NCI-H345 treated with DMSO at 0.1 percent for 48 hours (cell line): Measurements from ENCODE around the gene RHBDD3.
"Not testable (repeated sequence)": the region's sequence is repeated elsewhere in the genome, so short reads cannot be mapped to it uniquely, and the experiment has no call there.

ENCODE experiments used
- DNase-seq: peaks from one replicate; lab custom pipeline; 2025; ENCODE audit not compliant: unreplicated experiment; lab: John Stamatoyannopoulos, UW

Gene RHBDD3

GRCh38 chr22:29219409-29219782, 48.4 kb downstream of the RHBDD3 start:
- DNase-seq, result not testable (repeated sequence)

DNA sequence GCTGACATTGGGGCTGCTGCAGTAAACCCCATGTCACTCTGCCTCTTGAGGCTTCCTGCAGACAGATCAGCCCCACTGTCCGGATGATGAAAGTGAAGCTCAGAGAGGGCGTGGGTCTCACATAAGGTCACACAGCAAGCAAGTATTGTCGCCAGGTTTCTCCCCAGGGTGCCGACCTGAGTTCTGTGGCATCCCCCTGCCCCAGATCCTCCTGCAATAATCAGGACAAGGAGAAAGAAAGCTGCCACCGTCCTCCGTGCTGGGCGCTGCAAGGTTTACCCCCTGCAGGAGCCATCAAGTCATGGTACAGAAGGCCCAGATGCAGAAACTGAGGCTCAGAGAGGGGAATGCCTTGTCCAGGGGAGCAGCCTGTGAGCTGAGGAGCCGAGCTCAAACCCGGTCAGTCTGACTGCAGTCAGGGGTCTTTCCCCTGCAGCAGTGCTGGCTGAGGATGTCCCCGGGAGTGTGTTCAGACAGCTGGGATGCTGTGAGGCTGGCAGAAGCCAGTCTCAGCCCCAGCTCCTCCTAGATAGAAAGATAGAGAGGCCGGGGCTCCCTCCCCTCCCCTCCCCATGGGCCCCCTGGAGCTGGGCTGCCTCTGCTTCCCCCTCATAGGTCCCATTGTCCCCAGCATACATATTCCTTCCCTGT, 48.9 kb downstream of the RHBDD3 start:
- DNase-seq, result no peak

DNA sequence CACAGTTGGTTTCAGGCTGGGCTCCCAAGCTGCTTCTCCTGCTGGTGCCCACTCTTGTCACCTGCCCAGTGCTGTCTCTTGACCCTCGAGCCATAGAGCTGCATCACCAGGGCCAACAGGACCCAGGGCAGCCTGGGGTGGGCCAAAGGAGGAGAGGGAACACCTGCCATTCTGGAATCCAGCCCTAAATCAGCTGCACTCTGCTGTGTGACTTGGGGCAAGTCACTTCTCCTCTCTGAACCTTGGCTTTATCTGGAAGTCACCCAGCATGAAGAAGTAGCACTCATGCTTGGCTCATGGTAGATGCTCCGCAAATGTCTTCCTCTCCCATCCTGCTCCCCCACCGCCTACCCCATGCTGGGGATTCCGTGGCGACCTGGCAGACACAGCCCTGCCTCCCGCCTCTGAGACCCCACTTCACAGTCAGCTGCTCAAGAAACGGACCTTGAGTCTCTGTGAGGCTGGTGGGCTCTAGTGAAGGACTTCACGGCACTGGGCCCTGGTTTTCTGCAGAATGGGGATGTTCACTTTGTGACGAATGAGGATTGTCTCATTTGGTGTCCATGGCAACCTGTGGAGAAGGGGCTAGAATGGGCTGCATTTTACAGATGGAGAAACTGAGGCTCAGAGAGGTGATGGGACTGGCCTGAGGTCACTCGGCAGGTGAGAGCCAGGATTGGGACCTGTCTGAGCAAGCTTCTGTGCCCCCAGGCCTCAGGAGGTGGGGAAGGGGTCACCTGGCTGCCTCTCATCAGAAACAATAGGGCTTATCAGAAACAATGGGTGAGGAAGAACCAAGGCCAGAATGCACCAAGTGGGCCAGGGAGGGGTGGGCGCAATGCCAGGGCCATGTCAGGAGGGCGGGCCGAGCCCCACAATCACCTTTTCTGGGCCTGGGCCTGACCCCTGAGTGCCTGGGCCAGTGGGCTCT, 49.7 kb downstream of the RHBDD3 start:
- DNase-seq, result no peak

- DNase-seq, result no peak
Measured at GRCh38 chr22:29216873-29217666, 50.7 kb downstream of the RHBDD3 start.

DNA sequence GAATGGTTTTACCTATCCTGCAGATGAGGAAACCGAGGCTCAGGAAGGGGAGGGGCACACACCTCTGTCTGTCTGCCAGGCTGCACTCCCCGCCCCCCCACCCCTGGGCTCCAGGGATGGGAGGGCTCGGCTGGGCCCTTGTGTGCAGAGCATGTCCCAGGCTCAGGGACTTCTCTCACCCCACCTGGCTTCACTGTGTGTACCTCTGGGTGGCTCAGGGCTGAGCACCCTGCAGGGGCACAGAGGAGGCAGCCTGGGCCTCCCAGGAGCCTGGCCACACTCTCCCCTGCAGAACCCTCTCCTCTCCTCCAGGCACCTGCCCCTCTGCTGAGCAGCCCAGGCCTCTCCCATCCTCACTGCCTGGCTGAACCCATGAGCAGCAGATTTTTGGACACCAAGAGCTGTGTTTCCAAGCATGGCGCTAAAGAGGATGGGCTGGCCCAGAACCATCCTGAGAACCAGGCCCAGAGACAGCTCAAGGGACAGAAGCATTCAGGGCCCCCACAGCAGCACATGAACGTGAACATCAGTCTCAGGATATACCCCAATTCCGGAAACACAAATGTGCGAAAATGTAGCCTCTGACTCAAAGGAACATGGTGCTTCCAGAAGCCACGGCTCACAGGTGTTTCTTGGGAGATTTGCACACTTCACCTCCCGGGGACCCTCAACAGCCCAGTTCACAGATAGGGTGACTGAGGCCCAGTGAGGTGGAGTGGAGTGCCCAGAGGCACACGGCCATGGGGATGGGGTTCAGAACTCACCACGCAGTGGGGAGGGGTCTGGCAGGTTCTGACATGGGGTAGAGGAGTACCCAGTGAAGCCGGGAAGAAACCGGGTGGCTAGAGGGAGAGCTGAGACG, 51.5 kb downstream of the RHBDD3 start:
- no peak for DNase-seq

DNA sequence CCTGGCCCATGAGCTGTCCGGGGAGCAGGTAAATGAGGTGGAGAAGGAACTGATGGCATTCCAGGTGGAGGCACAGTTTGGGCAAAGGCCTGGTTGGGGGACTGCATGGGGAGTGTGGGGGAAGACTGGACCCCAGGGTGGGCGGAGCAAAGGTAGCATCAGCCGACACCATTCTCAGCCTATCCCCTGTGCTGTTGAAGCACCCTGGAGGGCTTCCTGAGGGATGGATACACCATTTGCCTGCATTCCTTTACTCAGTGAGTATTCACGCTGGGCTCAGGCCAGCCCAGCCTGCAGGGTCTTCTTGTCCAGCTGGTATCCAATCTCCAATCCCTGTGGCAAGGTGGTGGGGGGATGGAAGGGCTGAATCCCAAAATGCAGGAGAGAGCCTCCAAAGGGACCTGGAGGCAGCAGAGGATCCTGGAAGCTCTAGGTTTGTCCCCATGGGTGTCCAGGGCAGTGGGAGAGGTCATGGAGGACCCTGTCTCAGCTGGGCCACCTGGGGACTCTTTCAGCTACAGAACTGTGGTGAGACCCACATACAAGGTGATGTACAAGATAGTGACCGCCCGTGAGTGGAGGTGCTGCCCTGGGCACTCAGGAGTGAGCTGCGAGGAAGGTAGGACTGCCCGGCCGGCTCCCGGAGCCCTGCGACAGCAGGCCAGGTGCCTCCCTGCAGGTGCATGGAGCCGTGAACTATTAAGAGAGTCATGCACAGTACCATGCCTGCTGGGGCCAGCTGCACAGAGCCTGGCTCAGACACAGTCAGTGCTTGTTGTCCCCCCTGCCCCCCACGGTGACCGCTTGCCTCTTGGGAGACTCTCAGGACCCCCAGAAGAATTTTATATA, 52.5 kb downstream of the RHBDD3 start:
- no peak for DNase-seq

DNA sequence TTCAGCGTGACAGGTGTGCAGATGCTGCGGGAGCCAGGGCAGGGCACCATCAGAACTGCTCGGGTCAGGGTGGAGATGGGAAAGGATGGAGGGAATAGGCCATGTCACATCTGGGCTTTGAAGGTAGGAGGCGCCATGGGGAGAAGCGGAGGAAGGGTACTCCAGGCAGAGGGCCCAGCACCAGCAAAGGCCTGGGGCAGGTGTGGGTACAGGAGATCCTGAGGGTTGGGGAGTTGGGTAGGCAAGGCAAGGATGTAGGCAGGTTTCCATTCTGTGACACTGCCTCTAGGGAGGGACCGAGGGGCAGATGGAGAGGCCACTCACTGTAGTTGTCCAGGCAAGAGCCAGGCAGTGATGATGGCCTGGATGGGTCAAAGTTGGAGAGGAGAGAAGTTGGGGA, 53.5 kb downstream of the RHBDD3 start:
- DNase-seq, result no peak

DNA sequence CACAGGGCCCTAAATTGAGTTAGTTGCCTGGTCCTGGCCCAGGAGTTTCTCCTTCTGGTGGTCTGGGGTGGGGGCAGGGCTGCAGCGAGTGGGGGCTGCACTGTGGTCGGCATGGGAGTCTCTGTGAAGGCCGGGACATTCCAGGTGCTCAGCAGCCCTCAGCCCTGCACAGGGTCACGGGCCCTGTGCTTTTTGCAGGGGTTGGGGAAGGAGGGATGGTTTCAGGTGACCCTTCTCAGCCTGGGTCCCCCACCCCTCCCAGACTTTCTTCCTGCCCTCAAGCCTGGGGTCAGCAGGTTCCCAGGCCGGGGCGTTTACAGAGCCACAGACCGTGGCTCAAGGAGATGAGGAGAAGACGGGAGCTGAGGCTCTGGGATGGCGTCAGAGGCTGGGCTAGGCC, 54.3 kb downstream of the RHBDD3 start:
- no peak for DNase-seq

DNA sequence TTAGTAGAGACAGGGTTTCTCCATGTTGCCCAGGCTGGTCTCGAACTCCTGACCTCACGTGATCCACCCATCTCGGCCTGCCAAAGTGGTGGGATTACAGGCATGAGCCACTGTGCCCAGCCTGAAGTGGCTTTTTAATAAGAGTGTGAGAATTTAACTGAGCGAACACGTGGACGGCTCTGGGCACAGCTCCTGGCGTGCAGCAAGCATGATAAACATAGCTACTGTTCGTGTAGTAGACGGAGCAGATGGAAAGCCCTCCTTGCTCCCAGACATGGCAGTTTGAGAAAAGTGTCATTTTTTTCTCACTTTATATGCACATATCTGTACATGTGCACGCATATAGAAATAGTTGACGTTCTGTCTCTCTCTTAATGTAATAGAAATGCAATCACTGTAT, 55.0 kb downstream of the RHBDD3 start:
- no peak for DNase-seq

GRCh38 chr22:29211466-29211865, 56.3 kb downstream of the RHBDD3 start:
- DNase-seq, result no peak

DNA sequence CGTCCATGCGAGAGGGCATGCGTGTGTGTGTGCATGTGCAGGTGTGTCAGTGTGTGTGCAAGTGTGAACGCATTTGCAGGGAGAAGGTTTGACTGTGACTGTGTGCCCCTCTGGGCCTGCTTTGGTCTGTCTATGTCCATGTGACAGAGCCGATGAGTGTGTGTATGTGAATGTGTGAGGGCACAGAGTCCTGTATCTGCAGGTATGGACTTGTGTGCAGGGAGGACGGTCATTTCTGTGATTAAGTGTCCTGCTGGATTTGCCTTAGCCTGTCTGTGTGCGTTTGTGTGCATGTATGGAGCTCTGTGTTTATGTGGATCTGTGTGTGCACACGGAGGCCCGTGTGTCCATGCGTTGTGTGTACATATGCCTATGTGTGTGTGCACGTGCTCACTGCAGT, 56.7 kb downstream of the RHBDD3 start:
- DNase-seq, result no peak
